ENCODE results near the gene PPWD1. TPM values are rescaled to one million over a fixed set of nuclear protein-coding genes. Genes with fewer than 3 reads are reported as not detected.
A peak's percentile ranks its signal among the peaks of the same experiment; 100 is the strongest.

The PPWD1 gene
- total and polyA plus RNA-seq, 2 of the 13 experiments (the other 11 are each of a cell fraction or from before 2014, with no cell fraction given): 7.4 to 44.3 TPM

- TF ChIP-seq ZFY (CRISPR knock-in tag; IDR thresholded peaks at IDR 0.05): peak; percentile 65
- no peak for TF ChIP-seq ISX (CRISPR knock-in tag; conservative IDR thresholded peaks at IDR 0.05)
- 0 out of 2 replicates have a peak, but pooled peaks have one; percentile 28 for TF ChIP-seq ZNF580 (CRISPR knock-in tag; IDR thresholded peaks at IDR 0.05; ENCODE audit: borderline replicate concordance, low read depth)
- 0 out of 2 replicates have a peak, but pooled peaks have one; percentile 15 for TF ChIP-seq NFYC (CRISPR knock-in tag; IDR thresholded peaks at IDR 0.05)
- no peak; the same call in 1 of the 2 replicates for TF ChIP-seq ZFP1 (CRISPR knock-in tag; IDR thresholded peaks at IDR 0.05)
- TF ChIP-seq ZNF607 (CRISPR knock-in tag; IDR thresholded peaks at IDR 0.05; ENCODE audit: borderline replicate concordance): no peak
- peak; percentile 60 for TF ChIP-seq ZEB1 (IDR thresholded peaks at IDR 0.05; ENCODE audit: insufficient replicate concordance, low read depth)
- TF ChIP-seq ZBTB21 (CRISPR knock-in tag; IDR thresholded peaks at IDR 0.05): no peak
- TF ChIP-seq EEA1 (CRISPR knock-in tag; IDR thresholded peaks at IDR 0.05; ENCODE audit: borderline replicate concordance): no peak
- TF ChIP-seq ZBTB3 (CRISPR knock-in tag; IDR thresholded peaks at IDR 0.05; ENCODE audit: borderline replicate concordance, low read depth): no peak
- TF ChIP-seq, protein P1, sequence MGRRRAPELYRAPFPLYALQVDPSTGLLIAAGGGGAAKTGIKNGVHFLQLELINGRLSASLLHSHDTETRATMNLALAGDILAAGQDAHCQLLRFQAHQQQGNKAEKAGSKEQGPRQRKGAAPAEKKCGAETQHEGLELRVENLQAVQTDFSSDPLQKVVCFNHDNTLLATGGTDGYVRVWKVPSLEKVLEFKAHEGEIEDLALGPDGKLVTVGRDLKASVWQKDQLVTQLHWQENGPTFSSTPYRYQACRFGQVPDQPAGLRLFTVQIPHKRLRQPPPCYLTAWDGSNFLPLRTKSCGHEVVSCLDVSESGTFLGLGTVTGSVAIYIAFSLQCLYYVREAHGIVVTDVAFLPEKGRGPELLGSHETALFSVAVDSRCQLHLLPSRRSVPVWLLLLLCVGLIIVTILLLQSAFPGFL (CRISPR knock-in tag; IDR thresholded peaks at IDR 0.05): no peak
- no peak for TF ChIP-seq GTF3A (CRISPR knock-in tag; conservative IDR thresholded peaks at IDR 0.05)
- no peak for TF ChIP-seq ZBED4 (CRISPR knock-in tag; IDR thresholded peaks at IDR 0.05; ENCODE audit: borderline replicate concordance)
- TF ChIP-seq ZSCAN12 (CRISPR knock-in tag; IDR thresholded peaks at IDR 0.05): no peak
- no peak for TF ChIP-seq ZNF598 (CRISPR knock-in tag; IDR thresholded peaks at IDR 0.05; ENCODE audit: borderline replicate concordance)
- TF ChIP-seq CAMTA2 (CRISPR knock-in tag; IDR thresholded peaks at IDR 0.05; ENCODE audit: borderline replicate concordance): no peak
- TF ChIP-seq TCF12 (IDR thresholded peaks at IDR 0.05): no peak
- no peak for TF ChIP-seq TCF12 (CRISPR knock-in tag; IDR thresholded peaks at IDR 0.05)
- no peak for TF ChIP-seq TAF15 (IDR thresholded peaks at IDR 0.05; ENCODE audit: low read depth, low read length, poor library complexity, severe bottlenecking)
- TF ChIP-seq SIX1 (CRISPR knock-in tag; IDR thresholded peaks at IDR 0.05; ENCODE audit: borderline replicate concordance): no peak
- no peak for TF ChIP-seq FOXK2 (IDR thresholded peaks at IDR 0.05)
- TF ChIP-seq GTF2F1 (IDR thresholded peaks at IDR 0.05; ENCODE audit: low read length): no peak
- peak; percentile 35; the same call in 1 of the 2 replicates for TF ChIP-seq MYC (CRISPR knock-in tag; IDR thresholded peaks at IDR 0.05; ENCODE audit: borderline replicate concordance)
- TF ChIP-seq TGIF2 (CRISPR knock-in tag; IDR thresholded peaks at IDR 0.05): 0 out of 2 replicates have a peak, but pooled peaks have one; percentile 33
- no peak for TF ChIP-seq KDM1A (CRISPR knock-in tag; IDR thresholded peaks at IDR 0.05)
- TF ChIP-seq ZNF781 (CRISPR knock-in tag; IDR thresholded peaks at IDR 0.05; ENCODE audit: borderline replicate concordance, not compliant biosample characterization): no peak
These were observed 61.8 kb downstream of the PPWD1 start, which contains the start of the genes SHLD3 and TRAPPC13 (continued) for GRCh38 chr5:65624571-65625555.

All from HepG2 (cell line).